SJCRH30 (cell line): ENCODE data around the gene GABRR3. TPM values are rescaled to one million over a fixed set of nuclear protein-coding genes. Genes with fewer than 3 reads are reported as not detected.
"Not testable (repeated sequence)": the region's sequence is repeated elsewhere in the genome, so short reads cannot be mapped to it uniquely, and the experiment has no call there.

ENCODE experiments used
- DNase-seq, 2 experiments: peaks; one replicate each; pipeline ENCODE4 v3.0.0-alpha.2; 2015 to 2020
- H3K27ac ChIP-seq: fragments of 250-450 bp; sonication (Bioruptor Pico); 2 replicates; pipeline ENCODE4 v1.5.1; 2020; ENCODE audit warnings: mild to moderate bottlenecking, moderate library complexity
- H3K27me3 ChIP-seq: fragments of 250-450 bp; sonication (Bioruptor Pico); 2 replicates; pipeline ENCODE4 v1.5.1; 2020; ENCODE audit warnings: mild to moderate bottlenecking, moderate library complexity
- H3K36me3 ChIP-seq: fragments of 250-450 bp; sonication (Bioruptor Pico); 2 replicates; pipeline ENCODE4 v1.5.1; 2020; ENCODE audit warnings: mild to moderate bottlenecking, moderate library complexity
- H3K4me1 ChIP-seq: fragments of 250-450 bp; sonication (Bioruptor Pico); 2 replicates; pipeline ENCODE4 v1.5.1; 2020; ENCODE audit warnings: mild to moderate bottlenecking, moderate library complexity
- H3K4me3 ChIP-seq: fragments of 250-450 bp; sonication (Bioruptor Pico); 2 replicates; pipeline ENCODE4 v1.5.1; 2020; ENCODE audit warnings: mild to moderate bottlenecking, moderate library complexity
- H3K9me3 ChIP-seq: fragments of 250-450 bp; sonication (Bioruptor Pico); replicated peaks from 2 replicates; pipeline ENCODE4 v1.5.1; 2020; ENCODE audit warnings: mild to moderate bottlenecking, moderate library complexity
- total RNA-seq: library from RNA; depleted of rRNA; stranded (reverse); fragments of >200 nt; shearing (Covaris generic); gene quantifications from 2 replicates; pipeline ENCODE4 v1.2.3, GENCODE V29; 2014

The GABRR3 gene
- total RNA-seq, 1 experiment from 2014 or later, result not detected

DNA sequence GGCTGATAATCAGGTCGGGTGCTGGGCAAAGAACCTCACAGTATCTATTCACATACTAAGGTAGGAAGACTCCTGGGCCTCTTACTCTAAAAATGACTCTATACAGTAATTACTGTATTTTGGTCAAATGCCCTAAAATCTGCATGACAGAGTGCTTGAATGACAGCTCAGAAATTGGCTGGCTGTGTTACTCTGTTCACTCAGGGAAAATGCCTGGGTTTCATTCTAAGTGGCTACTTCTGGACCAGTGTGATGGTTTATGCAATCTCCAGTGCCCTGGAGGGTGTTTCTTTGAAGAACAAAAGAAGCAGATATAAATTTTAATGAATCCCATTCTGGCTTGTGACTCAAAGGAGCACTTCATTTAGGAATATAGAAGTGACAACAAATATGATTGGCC lies 2.2 kb downstream of the GABRR3 start:
- DNase-seq, result no peak
- H3K4me1 ChIP-seq, result no peaks in the 10 kb centered on the region
- no peaks in the 10 kb centered on the region for H3K36me3 ChIP-seq
- no peak overlapping the region for H3K4me3 ChIP-seq
- no peak overlapping the region for H3K27ac ChIP-seq
- H3K9me3 ChIP-seq, result no peaks in the 10 kb centered on the region
- H3K27me3 ChIP-seq, result no peaks in the 10 kb centered on the region; the same call in 1 of the 2 replicates

GRCh38 chr3:98032265-98032664 lies 2.9 kb downstream of the GABRR3 start:
- H3K36me3 ChIP-seq, result no peaks in the 10 kb centered on the region
- H3K27ac ChIP-seq, result no peak overlapping the region
- no peaks in the 10 kb centered on the region for H3K9me3 ChIP-seq
- no peak overlapping the region for H3K4me3 ChIP-seq
- no peaks in the 10 kb centered on the region for H3K27me3 ChIP-seq
- H3K4me1 ChIP-seq, result no peaks in the 10 kb centered on the region
- DNase-seq, result no peak

DNA sequence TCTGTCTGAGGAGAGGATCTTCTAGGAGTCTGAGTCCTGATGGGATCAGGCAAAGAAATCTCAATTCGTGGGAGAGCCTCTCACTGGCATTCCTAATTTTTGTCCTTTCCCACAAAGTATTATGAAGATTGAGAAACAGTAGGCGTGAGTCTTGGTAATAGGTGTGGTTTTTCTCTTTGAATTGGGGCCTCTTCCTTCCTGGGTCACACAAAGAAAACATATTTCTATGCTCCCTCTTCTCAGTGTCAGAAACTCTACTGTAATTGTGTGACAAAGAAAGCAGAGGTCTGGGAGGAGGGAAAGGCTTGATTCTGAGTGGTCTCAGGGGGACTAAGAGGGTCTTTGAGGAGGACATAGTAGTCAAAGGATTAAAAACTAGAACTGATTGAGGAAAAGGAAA lies 6.0 kb downstream of the GABRR3 start:
- no peaks in the 10 kb centered on the region for H3K27me3 ChIP-seq
- H3K9me3 ChIP-seq, result no peaks in the 10 kb centered on the region
- no peaks in the 10 kb centered on the region for H3K4me1 ChIP-seq

DNA sequence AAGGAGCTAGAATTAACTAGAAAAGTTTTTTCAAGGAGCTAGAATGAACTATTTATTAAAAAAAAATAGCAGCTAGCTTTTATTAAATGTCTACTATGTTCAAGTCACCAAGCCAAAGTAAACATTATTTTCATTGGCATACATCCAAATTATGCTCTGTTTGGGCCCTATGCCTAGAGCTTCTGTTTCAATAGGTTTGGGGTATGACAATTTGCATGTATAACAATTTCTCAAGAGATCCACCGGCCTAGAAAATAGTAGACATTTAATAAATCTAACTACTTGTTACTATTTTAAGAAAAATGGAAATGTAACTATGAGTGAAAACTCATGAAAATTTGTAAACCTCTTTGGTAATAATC lies 8.0 kb downstream of the GABRR3 start:
- no peak overlapping the region for H3K27ac ChIP-seq
- H3K4me1 ChIP-seq, result no peaks in the 10 kb centered on the region
- no peaks in the 10 kb centered on the region for H3K9me3 ChIP-seq
- H3K27me3 ChIP-seq, result no peaks in the 10 kb centered on the region
- peak in 1 of 2 experiments; percentile 16 for DNase-seq
- no peaks in the 10 kb centered on the region for H3K36me3 ChIP-seq
- no peak overlapping the region for H3K4me3 ChIP-seq

More for the DNA sequence above, 6.0 kb downstream of the GABRR3 start:
- no peaks in the 10 kb centered on the region for H3K36me3 ChIP-seq
- H3K27ac ChIP-seq, result no peak overlapping the region
- no peak for DNase-seq
- no peak overlapping the region for H3K4me3 ChIP-seq

GRCh38 chr3:98026425-98027084 lies 8.6 kb downstream of the GABRR3 start:
- H3K4me1 ChIP-seq, result no peaks in the 10 kb centered on the region

GRCh38 chr3:98025392-98025945 lies 9.6 kb downstream of the GABRR3 start:
- no peaks in the 10 kb centered on the region for H3K36me3 ChIP-seq

More at GRCh38 chr3:98026425-98027084, 8.6 kb downstream of the GABRR3 start:
- no peaks in the 10 kb centered on the region for H3K36me3 ChIP-seq
- no peak for DNase-seq
- no peak overlapping the region for H3K4me3 ChIP-seq
- H3K27ac ChIP-seq, result no peak overlapping the region
- H3K27me3 ChIP-seq, result no peaks in the 10 kb centered on the region
- H3K9me3 ChIP-seq, result no peaks in the 10 kb centered on the region

GRCh38 chr3:98022978-98023820 lies 11.9 kb downstream of the GABRR3 start:
- no peaks in the 10 kb centered on the region for H3K4me1 ChIP-seq
- H3K36me3 ChIP-seq, result no peaks in the 10 kb centered on the region
- no peak overlapping the region for H3K4me3 ChIP-seq
- H3K9me3 ChIP-seq, result no peaks in the 10 kb centered on the region
- H3K27me3 ChIP-seq, result no peaks in the 10 kb centered on the region
- H3K27ac ChIP-seq, result no peak overlapping the region
- peak; percentile 74 to 89 for DNase-seq

More at GRCh38 chr3:98025392-98025945, 9.6 kb downstream of the GABRR3 start:
- Histone ChIP-seq H3K27ac (no peak overlapping the region), H3K27me3 (no peaks in the 10 kb centered on the region), H3K9me3 (no peaks in the 10 kb centered on the region), H3K4me3 (no peak overlapping the region), H3K4me1 (no peaks in the 10 kb centered on the region)
- no peak for DNase-seq

DNA sequence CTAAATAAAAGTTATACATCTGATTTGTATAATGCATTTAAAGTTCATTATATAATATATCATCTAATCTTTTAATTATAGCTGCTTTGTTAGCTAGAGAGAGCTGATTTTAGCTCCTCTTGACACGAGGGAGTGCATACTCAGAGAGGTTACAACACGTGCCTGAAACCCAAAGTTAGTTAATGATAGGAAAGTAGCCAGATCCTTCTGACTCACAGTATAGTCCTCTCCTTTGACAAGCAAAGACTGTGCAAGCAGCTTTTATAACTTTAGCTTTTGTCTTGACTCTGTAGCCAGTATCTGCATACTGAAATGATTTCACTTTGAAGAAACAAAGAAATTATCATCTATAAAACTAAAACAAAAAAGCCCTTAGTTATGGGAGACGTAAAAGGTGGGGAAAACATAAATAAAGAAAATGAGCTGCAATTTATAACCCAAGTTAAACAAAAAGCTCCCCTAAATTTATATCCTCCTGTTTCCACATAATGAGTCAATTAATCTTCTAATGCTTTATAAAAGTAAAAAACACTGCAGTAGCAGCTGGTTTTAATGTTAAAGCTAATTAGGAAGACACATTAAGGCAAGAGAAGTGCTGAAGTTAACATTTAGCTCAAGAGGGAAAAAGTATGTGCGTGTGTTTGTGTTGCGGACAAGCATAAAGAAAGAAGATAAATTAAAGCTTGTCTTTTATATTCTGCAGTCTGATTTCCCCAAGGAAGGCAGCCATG lies 13.1 kb downstream of the GABRR3 start:
- no peaks in the 10 kb centered on the region for H3K27me3 ChIP-seq
- no peaks in the 10 kb centered on the region for H3K4me1 ChIP-seq
- DNase-seq, result no peak

DNA sequence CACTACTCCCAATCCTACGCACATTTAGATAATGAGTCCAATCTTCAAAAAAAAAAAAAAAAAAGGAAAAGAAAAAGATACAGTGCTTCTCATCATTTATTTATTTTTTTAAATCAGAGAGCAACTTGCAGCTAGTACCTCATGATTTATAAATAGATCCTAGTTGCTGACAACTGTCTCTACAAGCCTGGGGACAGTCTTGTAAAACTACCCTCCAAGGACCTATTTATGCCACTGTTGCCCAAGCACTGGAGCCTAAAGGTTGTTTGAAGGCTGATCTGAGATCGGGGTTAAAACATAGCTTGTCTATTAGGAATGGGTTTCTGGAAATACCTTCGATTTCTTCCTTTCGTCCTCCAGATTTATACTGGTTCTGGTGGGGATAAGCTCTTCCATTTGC lies 14.7 kb downstream of the GABRR3 start:
- no peak overlapping the region for H3K4me3 ChIP-seq
- no peaks in the 10 kb centered on the region for H3K36me3 ChIP-seq
- H3K27ac ChIP-seq, result no peak overlapping the region
- no peaks in the 10 kb centered on the region for H3K27me3 ChIP-seq
- H3K4me1 ChIP-seq, result no peaks in the 10 kb centered on the region
- DNase-seq, result no peak
- H3K9me3 ChIP-seq, result no peaks in the 10 kb centered on the region

More for the DNA sequence above, 13.1 kb downstream of the GABRR3 start:
- Histone ChIP-seq H3K27ac (no peak overlapping the region), H3K9me3 (no peaks in the 10 kb centered on the region), H3K4me3 (no peak overlapping the region), H3K36me3 (no peaks in the 10 kb centered on the region)

- no peak overlapping the region for H3K27ac ChIP-seq
- no peaks in the 10 kb centered on the region for H3K4me1 ChIP-seq
- no peaks in the 10 kb centered on the region for H3K36me3 ChIP-seq
- H3K9me3 ChIP-seq, result no peaks in the 10 kb centered on the region
- H3K4me3 ChIP-seq, result no peak overlapping the region
- H3K27me3 ChIP-seq, result no peaks in the 10 kb centered on the region
- DNase-seq, result no peak
Observed at GRCh38 chr3:98018301-98018700, 16.8 kb downstream of the GABRR3 start.

DNA sequence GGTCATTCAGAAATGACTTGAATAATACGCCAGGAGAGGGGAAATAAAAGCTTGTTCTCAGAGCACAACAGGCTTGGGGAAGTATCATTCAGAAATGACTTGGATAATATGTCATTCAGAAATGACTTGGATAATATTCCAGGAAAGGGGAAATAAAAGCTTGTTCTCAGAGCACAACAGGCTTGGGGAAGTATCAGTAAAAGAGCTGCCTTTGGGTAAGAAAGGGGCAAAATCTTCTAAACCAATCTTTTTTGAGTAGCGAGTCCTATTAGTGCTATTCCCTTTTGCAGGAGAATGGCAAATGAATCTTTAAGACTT lies 20.9 kb downstream of the GABRR3 start:
- H3K36me3 ChIP-seq, result no peaks in the 10 kb centered on the region
- no peaks in the 10 kb centered on the region for H3K4me1 ChIP-seq
- H3K27ac ChIP-seq, result no peak overlapping the region
- no peaks in the 10 kb centered on the region for H3K27me3 ChIP-seq
- no peaks in the 10 kb centered on the region for H3K9me3 ChIP-seq
- no peak for DNase-seq
- no peak overlapping the region for H3K4me3 ChIP-seq

GRCh38 chr3:98013411-98014267 lies 21.5 kb downstream of the GABRR3 start:
- Histone ChIP-seq H3K27ac (no peak overlapping the region), H3K4me3 (no peak overlapping the region), H3K27me3 (no peaks in the 10 kb centered on the region), H3K36me3 (no peaks in the 10 kb centered on the region), H3K4me1 (no peaks in the 10 kb centered on the region), H3K9me3 (no peaks in the 10 kb centered on the region)
- no peak for DNase-seq

DNA sequence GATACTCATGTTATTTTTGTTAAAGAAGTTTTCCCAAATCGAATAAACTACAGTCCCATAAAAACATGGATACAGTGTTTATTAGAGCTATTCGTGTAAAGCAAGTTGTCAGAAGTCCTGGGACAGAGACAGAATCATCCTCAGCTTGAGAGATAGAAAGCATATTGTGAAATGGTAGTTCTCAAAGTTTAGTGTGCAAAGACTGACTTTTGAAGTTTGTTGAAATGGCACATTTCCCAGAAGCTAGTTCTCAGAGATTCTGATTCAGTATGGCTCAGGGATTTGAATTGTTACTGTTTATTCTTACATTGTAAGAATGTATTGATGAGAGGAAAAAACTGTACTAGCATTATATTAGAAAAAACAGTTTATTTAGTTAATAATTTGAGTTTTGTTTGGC lies 22.1 kb downstream of the GABRR3 start:
- Histone ChIP-seq H3K27ac (no peak overlapping the region), H3K4me3 (no peak overlapping the region), H3K36me3 (no peaks in the 10 kb centered on the region), H3K4me1 (no peaks in the 10 kb centered on the region), H3K9me3 (no peaks in the 10 kb centered on the region), H3K27me3 (no peaks in the 10 kb centered on the region)
- no peak for DNase-seq

- not testable (repeated sequence) for H3K4me3 ChIP-seq, H3K27ac ChIP-seq, H3K27me3 ChIP-seq, H3K4me1 ChIP-seq, DNase-seq, H3K9me3 ChIP-seq, H3K36me3 ChIP-seq
Observed at GRCh38 chr3:98010883-98011449, 24.1 kb downstream of the GABRR3 start.
